ENCODE measurements around the gene PSME4.

DNA sequence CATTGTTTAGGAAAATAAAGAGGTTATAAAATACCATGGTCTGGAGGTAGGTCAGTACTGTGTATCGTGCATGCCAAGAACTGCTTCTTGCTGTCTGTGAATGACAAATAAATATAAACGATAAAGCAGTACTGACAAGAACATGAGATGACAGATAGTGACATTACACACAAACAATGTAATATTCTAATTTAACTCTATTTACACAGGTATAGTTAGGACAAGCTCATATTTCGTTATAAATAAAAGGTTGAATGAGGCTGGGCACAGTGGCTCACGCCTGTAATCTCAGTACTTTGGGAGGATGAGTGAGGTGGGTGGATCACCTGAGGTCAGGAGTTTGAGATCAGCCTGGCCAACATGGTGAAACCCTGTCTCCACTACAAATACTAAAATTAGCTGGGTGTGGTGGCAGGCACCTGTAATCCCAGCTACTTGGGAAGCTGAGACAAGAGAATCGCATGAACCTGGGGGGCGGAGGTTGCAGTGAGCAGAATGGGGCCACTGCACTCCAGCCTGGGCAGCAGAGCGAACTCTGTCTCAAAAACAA, 96.3 kb downstream of the PSME4 start:
- TF ChIP-seq, protein P1, sequence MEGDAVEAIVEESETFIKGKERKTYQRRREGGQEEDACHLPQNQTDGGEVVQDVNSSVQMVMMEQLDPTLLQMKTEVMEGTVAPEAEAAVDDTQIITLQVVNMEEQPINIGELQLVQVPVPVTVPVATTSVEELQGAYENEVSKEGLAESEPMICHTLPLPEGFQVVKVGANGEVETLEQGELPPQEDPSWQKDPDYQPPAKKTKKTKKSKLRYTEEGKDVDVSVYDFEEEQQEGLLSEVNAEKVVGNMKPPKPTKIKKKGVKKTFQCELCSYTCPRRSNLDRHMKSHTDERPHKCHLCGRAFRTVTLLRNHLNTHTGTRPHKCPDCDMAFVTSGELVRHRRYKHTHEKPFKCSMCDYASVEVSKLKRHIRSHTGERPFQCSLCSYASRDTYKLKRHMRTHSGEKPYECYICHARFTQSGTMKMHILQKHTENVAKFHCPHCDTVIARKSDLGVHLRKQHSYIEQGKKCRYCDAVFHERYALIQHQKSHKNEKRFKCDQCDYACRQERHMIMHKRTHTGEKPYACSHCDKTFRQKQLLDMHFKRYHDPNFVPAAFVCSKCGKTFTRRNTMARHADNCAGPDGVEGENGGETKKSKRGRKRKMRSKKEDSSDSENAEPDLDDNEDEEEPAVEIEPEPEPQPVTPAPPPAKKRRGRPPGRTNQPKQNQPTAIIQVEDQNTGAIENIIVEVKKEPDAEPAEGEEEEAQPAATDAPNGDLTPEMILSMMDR (IDR thresholded peaks at IDR 0.05), result no peak
- no peak for TF ChIP-seq POLR2AphosphoS5 (IDR thresholded peaks at IDR 0.05; ENCODE audit: low read depth, low read length)
- TF ChIP-seq, protein P2, sequence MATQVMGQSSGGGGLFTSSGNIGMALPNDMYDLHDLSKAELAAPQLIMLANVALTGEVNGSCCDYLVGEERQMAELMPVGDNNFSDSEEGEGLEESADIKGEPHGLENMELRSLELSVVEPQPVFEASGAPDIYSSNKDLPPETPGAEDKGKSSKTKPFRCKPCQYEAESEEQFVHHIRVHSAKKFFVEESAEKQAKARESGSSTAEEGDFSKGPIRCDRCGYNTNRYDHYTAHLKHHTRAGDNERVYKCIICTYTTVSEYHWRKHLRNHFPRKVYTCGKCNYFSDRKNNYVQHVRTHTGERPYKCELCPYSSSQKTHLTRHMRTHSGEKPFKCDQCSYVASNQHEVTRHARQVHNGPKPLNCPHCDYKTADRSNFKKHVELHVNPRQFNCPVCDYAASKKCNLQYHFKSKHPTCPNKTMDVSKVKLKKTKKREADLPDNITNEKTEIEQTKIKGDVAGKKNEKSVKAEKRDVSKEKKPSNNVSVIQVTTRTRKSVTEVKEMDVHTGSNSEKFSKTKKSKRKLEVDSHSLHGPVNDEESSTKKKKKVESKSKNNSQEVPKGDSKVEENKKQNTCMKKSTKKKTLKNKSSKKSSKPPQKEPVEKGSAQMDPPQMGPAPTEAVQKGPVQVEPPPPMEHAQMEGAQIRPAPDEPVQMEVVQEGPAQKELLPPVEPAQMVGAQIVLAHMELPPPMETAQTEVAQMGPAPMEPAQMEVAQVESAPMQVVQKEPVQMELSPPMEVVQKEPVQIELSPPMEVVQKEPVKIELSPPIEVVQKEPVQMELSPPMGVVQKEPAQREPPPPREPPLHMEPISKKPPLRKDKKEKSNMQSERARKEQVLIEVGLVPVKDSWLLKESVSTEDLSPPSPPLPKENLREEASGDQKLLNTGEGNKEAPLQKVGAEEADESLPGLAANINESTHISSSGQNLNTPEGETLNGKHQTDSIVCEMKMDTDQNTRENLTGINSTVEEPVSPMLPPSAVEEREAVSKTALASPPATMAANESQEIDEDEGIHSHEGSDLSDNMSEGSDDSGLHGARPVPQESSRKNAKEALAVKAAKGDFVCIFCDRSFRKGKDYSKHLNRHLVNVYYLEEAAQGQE (IDR thresholded peaks at IDR 0.05; ENCODE audit: insufficient read depth in 1 of 2, low read depth in 2 of 2, low read length in 1 of 2), result no peak
